ENCODE results near the gene CAMK1D. TPM values are rescaled to one million over a fixed set of nuclear protein-coding genes. Genes with fewer than 3 reads are reported as not detected.
A peak's percentile ranks its signal among the peaks of the same experiment; 100 is the strongest.

The CAMK1D gene
- total RNA-seq, 3 donors from 2014 or later = 4.4 to 17.3 (median 5.2) TPM

DNA sequence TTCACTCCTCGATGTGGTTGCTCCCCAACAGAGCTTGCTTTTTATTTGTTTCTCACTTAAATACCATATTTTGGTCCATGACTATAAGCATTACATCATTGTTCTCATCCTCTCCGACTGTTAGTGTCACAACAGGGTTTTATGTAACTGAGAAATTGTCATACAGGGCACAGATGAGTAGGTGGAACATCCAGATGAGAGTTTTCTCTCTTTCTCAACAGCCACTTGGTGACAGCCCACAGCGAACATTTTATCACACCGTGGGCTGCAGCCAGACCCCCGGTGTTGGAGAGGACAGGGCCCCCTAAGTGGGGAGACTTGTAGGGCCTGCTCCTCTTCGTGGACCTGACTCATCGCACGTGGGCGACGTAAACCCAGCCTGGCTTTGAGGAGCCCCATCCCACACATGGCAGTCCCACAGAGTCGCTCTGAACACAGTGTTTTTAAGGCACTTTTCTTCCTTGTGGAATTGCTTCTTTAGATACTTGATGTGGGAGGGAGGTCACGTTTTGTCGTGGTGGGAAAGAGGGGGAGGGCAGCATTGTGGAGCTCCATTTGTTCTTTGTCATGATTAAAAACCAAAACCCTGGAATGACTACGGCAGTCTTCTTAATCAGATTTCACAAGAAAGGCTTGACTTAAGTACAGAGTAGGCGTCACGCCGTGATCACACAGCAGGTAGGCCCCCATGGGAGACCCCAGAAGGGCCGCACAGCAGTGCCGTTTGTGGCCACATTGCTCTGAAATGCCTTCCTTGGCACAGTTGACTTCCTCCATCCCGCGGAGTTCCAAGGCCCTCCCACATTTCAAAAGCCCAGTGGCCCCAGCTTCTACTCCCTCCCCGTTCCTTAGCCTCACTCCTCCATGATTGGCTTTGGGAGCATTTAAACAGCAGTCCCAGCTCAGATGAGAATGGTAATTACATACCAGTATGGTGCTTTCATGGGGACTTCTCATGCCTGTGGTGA is 431.6 kb downstream of the CAMK1D start:
- Histone ChIP-seq H3K9me3 (no peaks in the 10 kb centered on the region), H3K4me3 (no peak overlapping the region), H3K36me3 (no peaks in the 10 kb centered on the region), H3K27me3 (no peaks in the 10 kb centered on the region), H3K4me1 (peaks cover 0 to 6% of the 10 kb centered on the region in 2 donors), H3K27ac (peak overlapping the region; percentile 7 to 61)
- DNase-seq (ENCODE audit: low spot score in 2 of 2) = no peak
- no peak for TF ChIP-seq CTCF (IDR thresholded peaks at IDR 0.05)
- intact Hi-C loops (cut with DNase I; ENCODE audit: low total_unique reads) = no loop called here

DNA sequence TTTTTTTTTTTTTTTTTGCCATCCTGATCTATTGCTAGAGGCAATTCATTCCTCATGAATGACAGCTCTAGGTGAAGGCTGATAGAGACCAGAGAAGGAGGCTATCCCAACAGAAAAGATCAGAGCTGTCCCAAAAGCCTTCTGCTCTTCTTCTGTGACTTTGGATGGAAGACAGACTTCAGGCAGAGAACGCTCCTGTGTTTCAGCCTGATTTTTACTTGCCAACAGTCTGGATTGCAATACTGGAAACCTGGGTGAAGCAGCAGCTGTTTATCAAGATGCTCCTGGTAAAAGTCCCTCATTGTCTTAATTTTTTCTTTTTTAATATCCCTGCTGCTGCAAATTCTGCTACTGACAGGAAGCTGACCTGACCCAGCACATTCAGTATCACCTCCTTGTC is 432.6 kb downstream of the CAMK1D start:
- Histone ChIP-seq H3K36me3 (no peaks in the 10 kb centered on the region), H3K27ac (no peak overlapping the region), H3K9me3 (no peaks in the 10 kb centered on the region), H3K4me3 (no peak overlapping the region), H3K27me3 (no peaks in the 10 kb centered on the region), H3K4me1 (peaks cover 0 to 6% of the 10 kb centered on the region in 2 donors)
- DNase-seq (ENCODE audit: low spot score in 2 of 2) = no peak
- TF ChIP-seq CTCF (IDR thresholded peaks at IDR 0.05) (no peak), POLR2AphosphoS5 (IDR thresholded peaks at IDR 0.05) (no peak), POLR2A (IDR thresholded peaks at IDR 0.05) (no peak)
- intact Hi-C loops (cut with DNase I; ENCODE audit: low total_unique reads) = no loop called here

DNA sequence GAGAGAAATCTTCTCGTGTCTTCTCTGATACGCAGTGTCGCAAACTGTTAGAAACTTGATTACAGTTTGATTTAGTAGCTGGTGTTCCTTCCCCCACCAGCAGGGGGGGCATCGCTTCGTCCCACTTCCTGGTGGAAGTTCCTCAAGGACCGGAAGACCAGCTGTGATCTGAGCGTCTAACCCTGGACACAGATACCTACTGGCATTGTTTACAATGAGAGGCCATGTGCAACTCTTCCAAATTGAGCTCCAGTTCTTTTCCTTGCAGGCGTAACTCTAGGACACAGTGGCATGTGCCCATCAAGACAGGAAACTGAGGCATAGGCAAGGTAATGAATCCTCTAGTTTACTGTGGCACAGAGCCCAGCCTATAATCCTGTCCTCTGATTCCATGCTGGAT is 433.2 kb downstream of the CAMK1D start:
- Histone ChIP-seq H3K9me3 (no peaks in the 10 kb centered on the region), H3K27me3 (no peaks in the 10 kb centered on the region), H3K4me1 (peaks cover 0 to 6% of the 10 kb centered on the region in 2 donors), H3K4me3 (no peak overlapping the region), H3K36me3 (no peaks in the 10 kb centered on the region), H3K27ac (no peak overlapping the region)
- intact Hi-C loops (cut with DNase I; ENCODE audit: low total_unique reads) = no loop called here
- no peak for TF ChIP-seq POLR2A (IDR thresholded peaks at IDR 0.05)
- TF ChIP-seq CTCF (IDR thresholded peaks at IDR 0.05) = peak; percentile 41 to 65 (median 50)
- no peak for DNase-seq (ENCODE audit: low spot score in 2 of 2)

GRCh38 chr10:12783293-12783692 is 433.9 kb downstream of the CAMK1D start:
- TF ChIP-seq POLR2AphosphoS5 (IDR thresholded peaks at IDR 0.05) (no peak), POLR2A (IDR thresholded peaks at IDR 0.05) (no peak), CTCF (IDR thresholded peaks at IDR 0.05) (no peak)
- no peaks in the 10 kb centered on the region for H3K9me3 ChIP-seq
- no peaks in the 10 kb centered on the region for H3K27me3 ChIP-seq
- no peak for DNase-seq (ENCODE audit: low spot score in 2 of 2)
- H3K36me3 ChIP-seq = no peaks in the 10 kb centered on the region
- H3K4me3 ChIP-seq = no peak overlapping the region
- intact Hi-C loops (cut with DNase I; ENCODE audit: low total_unique reads) = no loop called here
- peaks cover 0 to 6% of the 10 kb centered on the region in 2 donors for H3K4me1 ChIP-seq
- no peak overlapping the region for H3K27ac ChIP-seq

- H3K9me3 ChIP-seq = no peaks in the 10 kb centered on the region
- DNase-seq (ENCODE audit: low spot score in 2 of 2) = peak in 1 of 2 donors; percentile 50
- H3K27me3 ChIP-seq = no peaks in the 10 kb centered on the region
- H3K4me1 ChIP-seq = peaks cover 0 to 6% of the 10 kb centered on the region in 2 donors
- no peak overlapping the region for H3K4me3 ChIP-seq
- no peaks in the 10 kb centered on the region for H3K36me3 ChIP-seq
- TF ChIP-seq POLR2AphosphoS5 (IDR thresholded peaks at IDR 0.05) = no peak
- no peak for TF ChIP-seq POLR2A (IDR thresholded peaks at IDR 0.05)
- no peak for TF ChIP-seq CTCF (IDR thresholded peaks at IDR 0.05)
- no peak overlapping the region for H3K27ac ChIP-seq
- intact Hi-C loops (cut with DNase I; ENCODE audit: low total_unique reads) = no loop called here
These were observed 435.3 kb downstream of the CAMK1D start for GRCh38 chr10:12784646-12785045.

Data from breast epithelium (tissue), 4 donors.